OCI-LY3 (cell line): ENCODE results near the gene WWOX.

Source experiments
- EZH2phosphoT487 ChIP-seq: fragments of 200-600 bp; shearing (Covaris generic); IDR thresholded peaks from 2 replicates; pipeline ENCODE4 v1.6.1; 2018; ENCODE audit warnings: antibody characterized with exemption, mixed run types, low read depth
- TF ChIP-seq, protein P1 (sequence below): fragments of 200-600, 300-600 bp; sonication (generic); IDR thresholded peaks from 2 replicates; pipeline ENCODE4 v1.5.1; 2014; ENCODE audit warnings: antibody characterized with exemption, low read length, low read depth

DNA sequence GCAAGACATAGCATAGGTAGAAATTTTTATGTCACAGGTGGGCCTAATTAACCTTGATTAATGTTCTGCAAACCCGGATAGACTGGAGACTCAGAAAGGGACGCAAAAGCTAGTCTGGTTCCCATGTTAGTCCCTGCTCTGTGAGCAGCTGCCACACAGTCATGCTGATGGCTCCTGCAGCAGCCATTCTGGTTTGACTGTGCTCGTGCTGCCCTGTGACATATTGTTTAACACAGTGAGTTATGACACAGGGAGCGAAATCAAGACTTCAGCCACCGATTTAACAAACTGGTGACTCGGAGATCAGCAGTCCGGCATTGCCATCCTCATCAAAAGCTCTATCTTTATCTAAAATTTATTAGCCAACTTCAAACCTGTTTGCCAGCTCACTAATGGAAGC is 169.8 kb downstream of the WWOX start:
- TF ChIP-seq, protein P1, sequence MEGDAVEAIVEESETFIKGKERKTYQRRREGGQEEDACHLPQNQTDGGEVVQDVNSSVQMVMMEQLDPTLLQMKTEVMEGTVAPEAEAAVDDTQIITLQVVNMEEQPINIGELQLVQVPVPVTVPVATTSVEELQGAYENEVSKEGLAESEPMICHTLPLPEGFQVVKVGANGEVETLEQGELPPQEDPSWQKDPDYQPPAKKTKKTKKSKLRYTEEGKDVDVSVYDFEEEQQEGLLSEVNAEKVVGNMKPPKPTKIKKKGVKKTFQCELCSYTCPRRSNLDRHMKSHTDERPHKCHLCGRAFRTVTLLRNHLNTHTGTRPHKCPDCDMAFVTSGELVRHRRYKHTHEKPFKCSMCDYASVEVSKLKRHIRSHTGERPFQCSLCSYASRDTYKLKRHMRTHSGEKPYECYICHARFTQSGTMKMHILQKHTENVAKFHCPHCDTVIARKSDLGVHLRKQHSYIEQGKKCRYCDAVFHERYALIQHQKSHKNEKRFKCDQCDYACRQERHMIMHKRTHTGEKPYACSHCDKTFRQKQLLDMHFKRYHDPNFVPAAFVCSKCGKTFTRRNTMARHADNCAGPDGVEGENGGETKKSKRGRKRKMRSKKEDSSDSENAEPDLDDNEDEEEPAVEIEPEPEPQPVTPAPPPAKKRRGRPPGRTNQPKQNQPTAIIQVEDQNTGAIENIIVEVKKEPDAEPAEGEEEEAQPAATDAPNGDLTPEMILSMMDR, result no peak
- TF ChIP-seq EZH2phosphoT487, result no peak
